Effector memory CD8-positive, alpha-beta T cell (primary cell): ENCODE results near the gene ABCC6.
A peak's percentile ranks its signal among the peaks of the same experiment; 100 is the strongest.
"Not testable (repeated sequence)": the region's sequence is repeated elsewhere in the genome, so short reads cannot be mapped to it uniquely, and the experiment has no call there.

ENCODE experiments used
- ATAC-seq: fragments of 150-1000 bp; cut with Tn5 transposase; replicated peaks from 2 replicates; pipeline ENCODE4 v1.10.0; 2021; ENCODE audit warnings: mild to moderate bottlenecking, moderate library complexity
- DNase-seq, 3 experiments: peaks; one replicate each; pipeline ENCODE4 v3.0.0; 2021
- H3K27ac Mint-ChIP-seq, 2 donors: one replicate each; pipeline ENCODE4 v1.8.0; 2022; ENCODE audit warnings: mild to moderate bottlenecking in 2 of 2, mixed read lengths in 2 of 2, moderate library complexity in 2 of 2
- H3K27me3 Mint-ChIP-seq, 2 donors: one replicate each; pipeline ENCODE4 v1.8.0; 2022; ENCODE audit warnings: mixed read lengths in 2 of 2
- H3K36me3 Mint-ChIP-seq: one replicate; pipeline ENCODE4 v1.8.0; 2022; ENCODE audit warnings: mild to moderate bottlenecking, moderate library complexity, mixed read lengths; ENCODE audit not compliant: insufficient read depth
- H3K4me1 Mint-ChIP-seq, 2 donors: one replicate each; pipeline ENCODE4 v1.8.0; 2022; ENCODE audit warnings: low read depth in 2 of 2, mixed read lengths in 2 of 2
- H3K4me3 Mint-ChIP-seq, 2 donors: one replicate each; pipeline ENCODE4 v1.8.0; 2022; ENCODE audit warnings: mild to moderate bottlenecking in 2 of 2, mixed read lengths in 2 of 2, moderate library complexity in 2 of 2
- H3K9me3 Mint-ChIP-seq, 2 donors: one replicate each; pipeline ENCODE4 v1.8.0; 2022; ENCODE audit warnings: mixed read lengths in 2 of 2
- total RNA-seq, 9 experiments: gene quantifications; one replicate each; lab custom pipeline; 2026; lab: John Stamatoyannopoulos, UW

Gene ABCC6
- 0 to 0.18 (median 0) reads per million in 9 experiments for total RNA-seq

DNA sequence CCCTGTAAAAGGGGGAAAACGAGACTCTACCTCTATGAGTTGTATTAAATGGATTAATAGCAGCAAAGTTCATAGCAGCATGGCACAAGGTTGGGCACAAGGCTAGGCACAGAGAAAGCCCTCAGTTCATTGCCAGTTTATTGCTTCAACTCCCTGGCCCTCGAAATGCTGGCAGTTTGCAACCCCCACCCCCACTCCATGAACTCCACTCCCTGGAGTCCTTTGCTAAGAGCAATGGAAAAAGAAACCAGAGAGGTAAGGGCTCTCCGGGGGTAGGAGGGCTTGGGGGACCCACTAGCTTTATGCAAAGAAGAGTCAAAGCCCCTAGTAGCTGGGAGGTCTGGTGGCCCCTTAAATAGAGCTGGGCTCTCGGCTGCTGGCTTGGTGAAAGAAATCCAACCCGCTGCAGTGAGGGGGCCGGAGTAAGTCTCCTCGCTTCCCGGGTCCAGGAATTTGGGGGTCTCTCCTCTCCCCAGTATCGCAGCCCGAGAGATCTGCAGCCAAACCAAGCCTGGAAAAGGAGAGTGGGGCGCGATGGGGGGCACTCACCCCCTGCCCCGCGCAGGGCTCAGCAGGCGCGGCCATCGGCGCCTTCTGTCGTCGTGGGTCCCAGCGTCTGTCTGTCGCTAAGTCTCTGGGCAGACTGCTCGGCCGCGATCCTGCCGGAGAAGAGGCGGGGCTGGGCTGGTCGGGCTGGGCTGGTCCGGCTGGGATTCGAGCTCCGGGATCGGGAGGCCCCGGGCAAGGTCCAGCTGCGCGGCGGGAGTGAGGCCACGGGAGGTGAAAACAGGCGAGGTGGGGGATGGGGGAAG is at the start of gene ABCC6:
Gene ABCC6, minus strand, starts transcription at position 645 of the 812 bp plus-strand sequence. Its CDS starts 60 bp downstream, at position 585.
- not testable (repeated sequence) for H3K9me3 Mint-ChIP-seq, H3K4me3 Mint-ChIP-seq, H3K36me3 Mint-ChIP-seq, H3K27ac Mint-ChIP-seq, DNase-seq, H3K27me3 Mint-ChIP-seq, H3K4me1 Mint-ChIP-seq
- ATAC-seq: peak; percentile 29

- DNase-seq, H3K4me3 Mint-ChIP-seq, H3K4me1 Mint-ChIP-seq, H3K9me3 Mint-ChIP-seq, H3K27ac Mint-ChIP-seq, H3K27me3 Mint-ChIP-seq, ATAC-seq, H3K36me3 Mint-ChIP-seq: not testable (repeated sequence)
Measured at GRCh38 chr16:16272573-16273221, 49.4 kb upstream of the ABCC6 start.

DNA sequence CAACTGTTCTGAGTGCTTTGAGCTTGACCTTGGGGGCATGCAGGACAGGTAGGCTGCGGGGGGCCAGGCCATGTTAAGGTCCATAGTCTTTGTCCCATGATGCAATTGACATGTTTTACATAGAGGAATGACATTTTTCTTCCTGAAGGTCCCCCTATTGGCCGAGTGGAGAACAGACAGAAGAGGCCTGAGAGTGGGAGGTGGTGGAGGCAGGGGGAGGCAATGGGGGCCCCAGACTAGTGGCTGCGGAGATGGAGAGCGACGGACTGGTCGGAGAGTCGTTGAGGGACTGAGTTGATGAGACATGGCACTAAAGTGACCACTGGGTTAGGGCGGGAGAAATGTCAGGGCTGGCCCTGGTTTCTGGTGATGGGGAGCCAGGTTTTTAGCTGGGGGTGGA is 48.4 kb upstream of the ABCC6 start:
- not testable (repeated sequence) for ATAC-seq, H3K27ac Mint-ChIP-seq, H3K9me3 Mint-ChIP-seq, H3K4me3 Mint-ChIP-seq, H3K36me3 Mint-ChIP-seq, H3K4me1 Mint-ChIP-seq, DNase-seq, H3K27me3 Mint-ChIP-seq

- not testable (repeated sequence) for H3K27me3 Mint-ChIP-seq, H3K4me3 Mint-ChIP-seq, H3K4me1 Mint-ChIP-seq, H3K36me3 Mint-ChIP-seq, H3K9me3 Mint-ChIP-seq, DNase-seq, H3K27ac Mint-ChIP-seq, ATAC-seq
Measured at GRCh38 chr16:16268185-16268808, 45.0 kb upstream of the ABCC6 start.

GRCh38 chr16:16267708-16268107 is 44.4 kb upstream of the ABCC6 start:
- not testable (repeated sequence) for H3K27me3 Mint-ChIP-seq, H3K4me1 Mint-ChIP-seq, H3K36me3 Mint-ChIP-seq, ATAC-seq, H3K9me3 Mint-ChIP-seq, DNase-seq, H3K4me3 Mint-ChIP-seq
- peak overlapping the region in 1 of 2 donors; percentile 44 for H3K27ac Mint-ChIP-seq

GRCh38 chr16:16265044-16265443 is 41.8 kb upstream of the ABCC6 start:
- H3K4me1 Mint-ChIP-seq, H3K27ac Mint-ChIP-seq, H3K9me3 Mint-ChIP-seq, H3K27me3 Mint-ChIP-seq, DNase-seq, H3K4me3 Mint-ChIP-seq, ATAC-seq, H3K36me3 Mint-ChIP-seq: not testable (repeated sequence)

DNA sequence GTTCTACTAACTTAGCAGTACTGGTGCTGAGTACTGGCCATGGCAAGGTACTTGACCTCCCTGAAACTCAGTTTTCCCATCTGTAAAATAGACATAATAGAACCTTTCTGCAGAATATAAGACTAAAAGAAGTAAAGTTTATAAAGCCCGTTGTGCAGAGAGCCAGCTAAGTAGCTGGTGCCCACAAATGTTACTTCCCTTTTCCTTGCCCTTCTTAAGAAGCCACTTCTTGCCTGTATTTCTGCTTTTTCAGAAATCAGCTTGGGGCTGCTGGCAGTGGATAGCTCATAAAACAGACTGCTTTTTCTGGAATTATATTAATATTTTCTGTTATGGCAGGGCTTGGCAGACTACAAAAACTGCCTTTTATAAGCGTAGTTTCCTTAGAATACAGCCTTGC is 40.7 kb upstream of the ABCC6 start:
- not testable (repeated sequence) for H3K9me3 Mint-ChIP-seq, ATAC-seq, H3K27ac Mint-ChIP-seq, H3K4me3 Mint-ChIP-seq, H3K4me1 Mint-ChIP-seq, DNase-seq, H3K27me3 Mint-ChIP-seq
- peaks cover 12% of the 10 kb centered on the region for H3K36me3 Mint-ChIP-seq

- not testable (repeated sequence) for ATAC-seq, H3K4me1 Mint-ChIP-seq, H3K9me3 Mint-ChIP-seq, H3K4me3 Mint-ChIP-seq, DNase-seq, H3K27me3 Mint-ChIP-seq
- Mint-ChIP-seq H3K27ac (peak overlapping the region in 1 of 2 donors; percentile 62), H3K36me3 (peaks cover 17% of the 10 kb centered on the region)
Measured at GRCh38 chr16:16262954-16263555, 39.8 kb upstream of the ABCC6 start.

GRCh38 chr16:16259971-16260370 is 36.7 kb upstream of the ABCC6 start:
- not testable (repeated sequence) for H3K27me3 Mint-ChIP-seq, H3K4me1 Mint-ChIP-seq, ATAC-seq, H3K27ac Mint-ChIP-seq, DNase-seq, H3K9me3 Mint-ChIP-seq, H3K4me3 Mint-ChIP-seq
- peaks cover 22% of the 10 kb centered on the region for H3K36me3 Mint-ChIP-seq

DNA sequence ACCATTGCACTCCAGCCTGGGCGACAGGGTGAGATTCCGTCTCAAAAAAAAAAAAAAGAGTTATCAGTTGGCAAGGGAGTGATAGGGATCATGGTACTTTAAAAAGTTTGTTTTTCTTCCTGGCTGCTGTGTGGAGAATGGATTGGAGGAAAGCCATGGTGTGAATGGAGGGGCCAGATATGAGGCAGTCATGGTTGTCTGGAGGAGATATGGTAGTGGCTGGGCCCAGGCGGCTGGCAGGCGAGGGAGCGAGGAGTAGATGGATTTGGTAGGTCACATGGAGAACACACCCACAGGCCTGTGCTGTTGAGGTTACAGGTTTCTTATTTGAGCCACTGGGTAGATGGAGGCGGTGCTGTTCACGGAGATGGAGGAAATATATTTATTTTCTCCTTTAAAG is 35.5 kb upstream of the ABCC6 start:
- H3K9me3 Mint-ChIP-seq, H3K27me3 Mint-ChIP-seq, H3K4me3 Mint-ChIP-seq, ATAC-seq, H3K27ac Mint-ChIP-seq, H3K4me1 Mint-ChIP-seq, DNase-seq: not testable (repeated sequence)
- H3K36me3 Mint-ChIP-seq: peaks cover 27% of the 10 kb centered on the region

GRCh38 chr16:16257301-16257923 is 34.1 kb upstream of the ABCC6 start:
- Mint-ChIP-seq H3K36me3 (peaks cover 23% of the 10 kb centered on the region), H3K27ac (peak overlapping the region in 1 of 2 donors; percentile 82)
- not testable (repeated sequence) for H3K9me3 Mint-ChIP-seq, DNase-seq, H3K4me3 Mint-ChIP-seq, ATAC-seq, H3K4me1 Mint-ChIP-seq, H3K27me3 Mint-ChIP-seq

GRCh38 chr16:16252377-16252776 is 29.1 kb upstream of the ABCC6 start:
- H3K4me1 Mint-ChIP-seq, H3K27ac Mint-ChIP-seq, DNase-seq, H3K27me3 Mint-ChIP-seq, H3K9me3 Mint-ChIP-seq, ATAC-seq, H3K4me3 Mint-ChIP-seq: not testable (repeated sequence)
- peaks cover 11% of the 10 kb centered on the region for H3K36me3 Mint-ChIP-seq

DNA sequence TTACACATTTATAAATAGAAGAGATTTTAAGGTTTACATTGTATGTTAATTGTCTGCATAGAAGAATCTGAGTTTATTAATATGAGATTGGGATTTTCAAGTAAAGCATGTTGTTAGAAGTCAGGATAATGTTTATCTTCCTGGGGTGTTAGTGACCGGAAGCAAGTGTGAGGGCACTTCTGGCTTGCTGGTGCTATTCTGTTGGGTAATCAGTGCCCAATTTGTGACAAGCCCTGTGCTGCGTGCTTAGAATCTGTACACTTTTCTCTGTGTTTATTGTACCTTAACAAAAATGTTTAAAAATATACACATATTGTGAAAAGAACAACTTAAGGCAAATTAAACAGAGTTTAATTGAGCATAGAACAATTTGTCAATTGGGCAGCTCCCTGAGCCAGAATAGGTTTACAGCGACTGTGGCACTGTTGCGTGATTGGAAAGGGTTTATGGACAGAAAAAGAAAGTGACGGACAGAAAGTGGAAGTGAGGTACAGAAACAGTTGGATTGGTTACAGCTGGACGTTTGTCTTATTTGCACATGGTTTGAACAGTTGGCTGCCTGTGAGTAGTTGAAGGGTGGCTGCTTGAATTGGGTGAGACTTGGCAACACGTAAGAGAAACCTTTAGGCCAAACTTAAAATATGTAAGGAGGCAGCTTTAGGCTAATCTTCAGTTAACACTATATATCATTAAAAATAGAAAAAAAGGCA is 26.5 kb upstream of the ABCC6 start:
- not testable (repeated sequence) for H3K36me3 Mint-ChIP-seq, ATAC-seq, H3K27me3 Mint-ChIP-seq, H3K9me3 Mint-ChIP-seq, H3K27ac Mint-ChIP-seq, H3K4me1 Mint-ChIP-seq, H3K4me3 Mint-ChIP-seq, DNase-seq
